Esophagus squamous epithelium (tissue), 4 donors: ENCODE measurements around the gene DPYSL4.

Experiments
- POLR2A ChIP-seq, 4 donors: fragments of 450-650 bp; IDR thresholded peaks; one replicate each; pipeline ENCODE4 v1.6.1; 2017; ENCODE audit warnings: antibody characterized with exemption in 4 of 4, mild to moderate bottlenecking in 4 of 4, moderate library complexity in 3 of 4
- TF ChIP-seq, protein P1 (sequence below), 6 experiments: fragments of 450-650 bp in 4 of 6; fragments of 200-600 bp in 2 of 6; sonication (generic) in 2 of 6; IDR thresholded peaks; one replicate each; pipeline ENCODE4 v1.5.1; 2016 to 2019; ENCODE audit warnings: antibody characterized with exemption in 6 of 6, mild to moderate bottlenecking in 4 of 6, moderate library complexity in 4 of 6

DNA sequence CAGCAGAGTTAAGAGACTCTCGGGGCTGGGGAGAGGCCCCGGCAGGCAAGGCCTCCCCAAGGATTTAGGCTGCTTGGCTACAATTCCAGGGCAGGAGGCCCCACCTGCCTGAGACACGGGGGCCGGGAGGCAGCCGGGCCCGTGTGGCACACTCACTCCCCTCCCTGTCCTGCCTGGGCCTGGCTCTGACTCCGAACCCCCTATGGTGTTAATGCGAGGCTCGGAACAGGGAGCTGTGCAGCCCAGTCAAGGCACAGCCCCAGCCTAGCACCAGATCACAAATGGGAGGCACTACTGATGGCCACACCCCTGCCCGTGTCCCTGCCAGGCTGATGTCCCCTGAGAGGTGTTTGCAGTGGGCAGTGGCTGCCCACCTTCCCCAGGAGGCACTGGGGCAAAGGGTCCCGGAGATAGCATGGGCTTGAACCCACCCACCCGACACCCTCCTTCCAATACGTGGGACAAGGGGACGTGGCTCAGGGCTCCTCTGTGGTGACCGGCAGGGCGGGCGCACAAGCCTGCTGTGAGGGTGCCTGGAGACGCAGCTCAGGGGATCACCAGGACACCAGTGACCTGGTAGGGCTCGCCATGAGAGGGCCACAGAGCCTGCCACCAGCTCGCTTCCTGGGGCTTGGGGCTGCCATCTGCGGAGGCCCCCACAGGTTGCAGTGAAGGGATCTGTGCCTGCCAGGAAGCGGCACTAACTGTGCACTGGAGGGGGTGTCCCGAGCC lies 37.0 kb downstream of the DPYSL4 start:
- TF ChIP-seq, protein P1, sequence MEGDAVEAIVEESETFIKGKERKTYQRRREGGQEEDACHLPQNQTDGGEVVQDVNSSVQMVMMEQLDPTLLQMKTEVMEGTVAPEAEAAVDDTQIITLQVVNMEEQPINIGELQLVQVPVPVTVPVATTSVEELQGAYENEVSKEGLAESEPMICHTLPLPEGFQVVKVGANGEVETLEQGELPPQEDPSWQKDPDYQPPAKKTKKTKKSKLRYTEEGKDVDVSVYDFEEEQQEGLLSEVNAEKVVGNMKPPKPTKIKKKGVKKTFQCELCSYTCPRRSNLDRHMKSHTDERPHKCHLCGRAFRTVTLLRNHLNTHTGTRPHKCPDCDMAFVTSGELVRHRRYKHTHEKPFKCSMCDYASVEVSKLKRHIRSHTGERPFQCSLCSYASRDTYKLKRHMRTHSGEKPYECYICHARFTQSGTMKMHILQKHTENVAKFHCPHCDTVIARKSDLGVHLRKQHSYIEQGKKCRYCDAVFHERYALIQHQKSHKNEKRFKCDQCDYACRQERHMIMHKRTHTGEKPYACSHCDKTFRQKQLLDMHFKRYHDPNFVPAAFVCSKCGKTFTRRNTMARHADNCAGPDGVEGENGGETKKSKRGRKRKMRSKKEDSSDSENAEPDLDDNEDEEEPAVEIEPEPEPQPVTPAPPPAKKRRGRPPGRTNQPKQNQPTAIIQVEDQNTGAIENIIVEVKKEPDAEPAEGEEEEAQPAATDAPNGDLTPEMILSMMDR (IDR thresholded peaks at IDR 0.05), result no peak
- TF ChIP-seq POLR2A (IDR thresholded peaks at IDR 0.05), result no peak
